CD4-positive, CD25-positive, alpha-beta regulatory T cell (primary cell): ENCODE data around the gene PROSER3. TPM values are rescaled to one million over a fixed set of nuclear protein-coding genes. Genes with fewer than 3 reads are reported as not detected.

ENCODE experiments used
- ATAC-seq, 2 donors: fragments of 150-1000 bp; cut with Tn5 transposase; one replicate each; pipeline ENCODE4 v1.10.0; 2021; ENCODE audit warnings: low read depth in 2 of 2, moderate number of reproducible peaks in 2 of 2, moderate library complexity in 1 of 2
- DNase-seq, 3 donors: peaks; one replicate each; pipeline versions ENCODE4 v3.0.0 to v3.0.0-alpha.2; 2012 to 2022; ENCODE audit warnings: mixed read lengths in 1 of 3
- H3K27ac ChIP-seq: one replicate; pipeline ENCODE4 v1.7.0; 2013; ENCODE audit warnings: mild to moderate bottlenecking, low read length; ENCODE audit not compliant: insufficient read depth, poor library complexity, severe bottlenecking
- H3K27me3 ChIP-seq: one replicate; pipeline ENCODE4 v1.7.0; 2013; ENCODE audit warnings: low read length; ENCODE audit not compliant: control insufficient read depth, insufficient read depth
- H3K36me3 ChIP-seq: one replicate; pipeline ENCODE4 v1.7.0; 2013; ENCODE audit warnings: mild to moderate bottlenecking, low read length, moderate library complexity; ENCODE audit not compliant: control insufficient read depth, insufficient read depth
- H3K4me1 ChIP-seq: 2 replicates; pipeline ENCODE4 v1.7.0; 2013; ENCODE audit warnings: mild to moderate bottlenecking, low read length; ENCODE audit not compliant: insufficient read depth, control insufficient read depth, poor library complexity, severe bottlenecking
- H3K4me3 ChIP-seq: one replicate; pipeline ENCODE4 v1.7.0; 2013; ENCODE audit warnings: low read depth, mild to moderate bottlenecking, low read length, moderate library complexity
- H3K9me3 ChIP-seq, 2 experiments: 1 replicate in 1 of 2; 2 replicates in 1 of 2; pipeline ENCODE4 v1.7.0; 2013; ENCODE audit warnings: low read length in 2 of 2, mild to moderate bottlenecking in 1 of 2, moderate library complexity in 1 of 2; ENCODE audit not compliant: control insufficient read depth in 2 of 2
- H3K27ac Mint-ChIP-seq, 3 donors: one replicate each; pipeline ENCODE4 v1.8.0; 2020 to 2022; ENCODE audit warnings: mild to moderate bottlenecking in 3 of 3, mixed read lengths in 3 of 3, moderate library complexity in 2 of 3
- H3K27me3 Mint-ChIP-seq: one replicate; pipeline ENCODE4 v1.8.0; 2022; ENCODE audit warnings: mild to moderate bottlenecking, mixed read lengths
- H3K36me3 Mint-ChIP-seq: one replicate; pipeline ENCODE4 v1.8.0; 2020; ENCODE audit warnings: mixed read lengths
- H3K4me1 Mint-ChIP-seq, 4 donors: one replicate each; pipeline ENCODE4 v1.8.0; 2020 to 2022; ENCODE audit warnings: mixed read lengths in 4 of 4, mild to moderate bottlenecking in 1 of 4
- H3K4me3 Mint-ChIP-seq, 4 donors: one replicate each; pipeline ENCODE4 v1.8.0; 2020 to 2022; ENCODE audit warnings: mild to moderate bottlenecking in 4 of 4, mixed read lengths in 4 of 4, moderate library complexity in 3 of 4
- H3K9me3 Mint-ChIP-seq, 7 donors: one replicate each; pipeline ENCODE4 v1.8.0; 2020 to 2022; ENCODE audit warnings: mixed read lengths in 7 of 7, mild to moderate bottlenecking in 3 of 7, moderate library complexity in 2 of 7
- polyA plus RNA-seq, 4 donors: library from polyadenylated mRNA; unstranded; fragments of 300-500 nt; fragmentation: Illumina TruSeq; gene quantifications; one replicate each; pipeline ENCODE4 v1.2.3, GENCODE V29; 2021
- total RNA-seq: library from RNA; stranded (reverse); gene quantifications from one replicate; pipeline ENCODE4 v1.2.3, GENCODE V29; 2022

The PROSER3 gene
- total and polyA plus RNA-seq, 5 donors from 2014 or later = 4.3 to 39.5 (median 5.0) TPM

DNA sequence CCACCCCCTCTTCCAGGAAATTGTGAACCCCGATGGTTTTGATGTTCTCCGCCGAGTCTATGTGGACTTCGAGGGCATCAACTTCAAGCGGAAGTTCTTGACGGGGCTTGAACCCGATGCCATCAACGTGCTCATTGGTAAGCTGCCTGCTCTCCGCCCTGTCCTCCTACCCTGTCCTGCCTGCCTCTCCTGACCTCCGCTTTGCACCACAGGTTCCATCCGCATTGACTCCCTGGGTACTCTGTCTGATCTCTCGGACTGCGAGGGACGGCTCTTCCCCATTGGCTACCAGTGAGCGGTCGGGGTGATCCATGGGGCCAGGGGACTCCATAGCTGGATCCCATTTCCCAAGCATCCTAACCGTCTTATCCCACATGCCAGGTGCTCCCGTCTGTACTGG, 27.6 kb upstream of the PROSER3 start:
- no peak for ATAC-seq
- no peak overlapping the region for H3K4me3 ChIP-seq
- H3K36me3 ChIP-seq = peaks cover 84% of the 10 kb centered on the region
- Mint-ChIP-seq H3K27ac (no peak overlapping the region), H3K4me1 (peaks cover 0 to 8% (median 3%) of the 10 kb centered on the region in 4 donors), H3K36me3 (peaks cover 49% of the 10 kb centered on the region), H3K4me3 (no peak overlapping the region), H3K27me3 (no peaks in the 10 kb centered on the region), H3K9me3 (peaks cover 0 to 2% (median 0%) of the 10 kb centered on the region in 7 donors)
- H3K27me3 ChIP-seq = no peaks in the 10 kb centered on the region
- H3K4me1 ChIP-seq = no peaks in the 10 kb centered on the region
- H3K9me3 ChIP-seq = no peaks in the 10 kb centered on the region
- H3K27ac ChIP-seq = no peak overlapping the region
- DNase-seq = no peak

DNA sequence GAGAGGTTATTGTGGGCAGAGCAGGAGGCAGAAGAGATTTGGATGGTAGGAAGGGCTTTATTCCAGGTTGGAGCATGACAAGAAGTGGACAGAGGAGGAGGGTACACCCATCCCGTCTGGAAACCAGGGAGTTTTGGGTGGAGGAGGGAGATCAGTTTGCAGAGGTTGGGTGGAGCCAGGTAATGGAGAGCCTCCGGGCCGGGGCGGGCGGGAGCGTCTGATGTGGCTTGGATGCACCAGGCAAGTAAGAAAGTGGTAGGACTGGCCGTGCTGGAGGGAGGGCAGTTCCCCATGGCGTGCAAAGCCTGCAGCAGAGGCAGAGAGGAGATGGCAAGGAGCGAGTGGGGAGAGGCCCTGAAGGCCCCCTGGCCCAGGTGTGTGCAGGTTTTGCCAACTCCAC, 26.6 kb upstream of the PROSER3 start:
- Histone ChIP-seq H3K36me3 (peaks cover 81% of the 10 kb centered on the region), H3K27me3 (no peaks in the 10 kb centered on the region), H3K27ac (no peak overlapping the region), H3K9me3 (no peaks in the 10 kb centered on the region), H3K4me1 (no peaks in the 10 kb centered on the region), H3K4me3 (no peak overlapping the region)
- peaks cover 0 to 2% (median 0%) of the 10 kb centered on the region in 7 donors for H3K9me3 Mint-ChIP-seq
- H3K4me3 Mint-ChIP-seq = no peak overlapping the region
- no peak for DNase-seq
- no peak for ATAC-seq
- peaks cover 0 to 16% (median 5%) of the 10 kb centered on the region in 4 donors for H3K4me1 Mint-ChIP-seq
- no peaks in the 10 kb centered on the region for H3K27me3 Mint-ChIP-seq
- peak overlapping the region in 1 of 3 donors; percentile 58 for H3K27ac Mint-ChIP-seq
- peaks cover 44% of the 10 kb centered on the region for H3K36me3 Mint-ChIP-seq

DNA sequence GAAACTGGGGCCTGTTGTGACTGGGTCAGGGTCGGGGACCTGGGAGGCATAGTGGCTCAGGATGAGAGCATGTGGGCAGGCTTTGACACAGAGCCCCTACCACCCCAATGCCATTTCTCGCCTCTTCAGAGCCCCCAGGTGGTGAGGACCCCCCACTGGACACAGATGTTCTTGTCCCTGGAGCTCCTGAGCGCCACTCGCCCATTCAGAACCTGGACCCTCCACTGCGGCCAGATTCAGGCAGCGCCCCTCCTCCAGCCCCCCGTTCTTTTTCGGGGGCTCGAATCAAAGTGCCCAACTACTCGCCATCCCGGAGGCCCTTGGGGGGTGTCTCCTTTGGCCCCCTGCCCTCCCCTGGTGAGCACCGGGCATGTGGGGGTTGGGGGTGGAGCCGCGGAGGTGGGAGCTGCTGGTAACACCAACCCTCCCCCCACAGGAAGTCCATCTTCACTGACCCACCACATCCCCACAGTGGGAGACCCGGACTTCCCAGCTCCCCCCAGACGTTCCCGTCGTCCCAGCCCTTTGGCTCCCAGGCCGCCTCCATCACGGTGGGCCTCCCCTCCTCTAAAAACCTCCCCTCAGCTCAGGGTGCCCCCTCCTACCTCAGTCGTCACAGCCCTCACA, 26.1 kb upstream of the PROSER3 start:
- Histone ChIP-seq H3K4me1 (peaks cover 4% of the 10 kb centered on the region), H3K27ac (no peak overlapping the region), H3K36me3 (peaks cover 83% of the 10 kb centered on the region), H3K27me3 (no peaks in the 10 kb centered on the region), H3K9me3 (no peaks in the 10 kb centered on the region), H3K4me3 (no peak overlapping the region)
- Mint-ChIP-seq H3K4me1 (peaks cover 0 to 20% (median 7%) of the 10 kb centered on the region in 4 donors), H3K9me3 (peaks cover 0 to 2% (median 0%) of the 10 kb centered on the region in 7 donors), H3K4me3 (no peak overlapping the region), H3K27ac (no peak overlapping the region), H3K27me3 (no peaks in the 10 kb centered on the region), H3K36me3 (peaks cover 40% of the 10 kb centered on the region)
- DNase-seq (no peak), ATAC-seq (no peak)

DNA sequence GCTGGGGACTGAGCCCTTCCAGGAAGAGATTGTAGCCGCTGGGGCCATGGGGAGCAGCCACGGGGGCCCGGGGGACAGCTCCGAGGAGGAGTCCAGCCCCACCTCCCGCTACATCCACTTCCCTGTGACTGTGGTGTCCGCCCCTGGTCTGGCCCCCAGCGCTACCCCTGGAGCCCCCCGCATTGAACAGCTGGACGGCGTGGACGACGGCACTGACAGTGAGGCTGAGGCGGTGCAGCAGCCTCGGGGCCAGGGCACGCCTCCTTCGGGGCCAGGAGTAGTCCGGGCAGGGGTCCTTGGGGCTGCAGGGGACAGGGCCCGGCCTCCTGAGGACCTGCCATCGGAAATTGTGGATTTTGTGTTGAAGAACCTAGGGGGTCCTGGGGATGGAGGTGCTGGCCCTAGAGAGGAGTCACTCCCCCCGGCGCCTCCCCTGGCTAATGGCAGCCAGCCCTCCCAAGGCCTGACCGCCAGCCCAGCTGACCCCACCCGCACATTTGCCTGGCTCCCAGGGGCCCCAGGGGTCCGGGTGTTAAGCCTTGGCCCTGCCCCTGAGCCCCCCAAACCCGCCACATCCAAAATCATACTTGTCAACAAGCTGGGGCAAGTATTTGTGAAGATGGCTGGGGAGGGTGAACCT, 25.3 kb upstream of the PROSER3 start:
- peaks cover 81% of the 10 kb centered on the region for H3K36me3 ChIP-seq
- H3K4me1 Mint-ChIP-seq = peaks cover 0 to 27% (median 10%) of the 10 kb centered on the region in 4 donors
- no peaks in the 10 kb centered on the region for H3K27me3 Mint-ChIP-seq
- no peak overlapping the region for H3K27ac Mint-ChIP-seq
- ATAC-seq (no peak), DNase-seq (no peak)
- no peaks in the 10 kb centered on the region for H3K9me3 ChIP-seq
- no peaks in the 10 kb centered on the region for H3K27me3 ChIP-seq
- peaks cover 0 to 2% (median 0%) of the 10 kb centered on the region in 7 donors for H3K9me3 Mint-ChIP-seq
- H3K27ac ChIP-seq = no peak overlapping the region
- no peak overlapping the region for H3K4me3 Mint-ChIP-seq
- H3K4me1 ChIP-seq = peaks cover 11% of the 10 kb centered on the region
- H3K36me3 Mint-ChIP-seq = peaks cover 38% of the 10 kb centered on the region
- H3K4me3 ChIP-seq = no peak overlapping the region

DNA sequence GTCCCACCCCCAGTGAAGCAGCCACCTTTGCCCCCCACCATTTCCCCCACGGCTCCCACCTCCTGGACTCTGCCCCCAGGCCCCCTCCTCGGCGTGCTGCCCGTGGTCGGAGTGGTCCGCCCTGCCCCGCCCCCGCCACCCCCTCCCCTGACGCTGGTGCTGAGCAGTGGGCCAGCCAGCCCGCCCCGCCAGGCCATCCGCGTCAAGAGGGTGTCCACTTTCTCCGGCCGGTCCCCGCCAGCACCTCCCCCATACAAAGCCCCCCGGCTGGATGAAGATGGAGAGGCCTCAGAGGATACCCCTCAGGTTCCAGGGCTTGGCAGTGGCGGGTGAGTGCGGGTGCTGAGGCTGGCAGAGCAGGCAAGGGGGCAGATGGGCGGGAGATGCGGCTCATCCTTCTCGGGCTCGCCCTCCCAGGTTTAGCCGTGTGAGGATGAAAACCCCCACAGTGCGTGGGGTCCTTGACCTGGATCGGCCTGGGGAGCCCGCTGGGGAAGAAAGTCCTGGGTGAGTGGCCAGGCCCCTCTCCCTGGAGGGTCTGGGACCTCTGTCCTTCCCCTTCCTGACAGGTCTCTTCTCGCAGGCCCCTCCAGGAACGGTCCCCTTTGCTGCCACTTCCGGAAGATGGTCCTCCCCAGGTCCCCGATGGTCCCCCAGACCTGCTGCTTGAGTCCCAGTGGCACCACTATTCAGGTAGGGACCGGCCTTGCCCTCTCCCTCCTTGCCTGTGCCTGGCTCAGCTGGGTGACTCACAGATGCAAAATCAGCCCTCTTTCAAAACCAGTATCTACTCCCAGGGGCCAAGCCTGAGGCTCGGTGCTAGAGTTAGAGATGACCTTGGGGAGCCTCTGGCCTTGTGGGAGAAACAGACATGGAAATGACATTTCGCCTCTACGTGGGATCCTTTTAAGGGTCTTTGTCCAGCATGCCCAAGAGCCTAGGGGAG, 24.5 kb upstream of the PROSER3 start:
- no peak overlapping the region for H3K4me3 ChIP-seq
- H3K9me3 ChIP-seq = no peaks in the 10 kb centered on the region
- Mint-ChIP-seq H3K36me3 (peaks cover 38% of the 10 kb centered on the region), H3K4me1 (peaks cover 0 to 32% (median 11%) of the 10 kb centered on the region in 4 donors), H3K27ac (peak overlapping the region in 2 of 3 donors; percentile 80 to 91), H3K4me3 (peak overlapping the region in 1 of 4 donors; percentile 67), H3K9me3 (peaks cover 0 to 2% (median 0%) of the 10 kb centered on the region in 7 donors), H3K27me3 (no peaks in the 10 kb centered on the region)
- no peak for DNase-seq
- H3K27ac ChIP-seq = no peak overlapping the region
- H3K36me3 ChIP-seq = peaks cover 80% of the 10 kb centered on the region
- peaks cover 12% of the 10 kb centered on the region for H3K4me1 ChIP-seq
- ATAC-seq = no peak
- H3K27me3 ChIP-seq = no peaks in the 10 kb centered on the region

DNA sequence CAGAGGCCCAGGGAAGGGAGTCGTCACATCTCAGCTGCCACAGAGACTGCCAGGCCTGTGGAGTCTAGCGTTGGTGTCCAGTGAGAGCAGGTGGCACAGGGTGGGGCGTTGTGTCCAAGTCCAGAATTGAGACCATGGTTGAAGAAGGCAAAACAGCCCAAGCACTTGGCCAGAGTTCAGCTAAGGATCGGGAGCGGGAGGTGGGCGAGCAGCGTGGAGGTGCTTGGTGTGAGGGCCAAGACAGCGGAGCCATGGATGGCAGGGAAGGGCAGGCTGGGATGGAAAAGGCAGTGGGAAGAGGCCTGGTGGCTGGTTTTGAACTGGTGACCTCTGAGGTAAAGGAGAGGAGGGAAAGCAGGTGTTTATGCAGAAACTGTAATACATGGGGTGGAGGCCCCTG, 23.7 kb upstream of the PROSER3 start:
- no peak for ATAC-seq
- Histone ChIP-seq H3K9me3 (no peaks in the 10 kb centered on the region), H3K4me3 (no peak overlapping the region), H3K27me3 (no peaks in the 10 kb centered on the region), H3K4me1 (peaks cover 20% of the 10 kb centered on the region), H3K27ac (no peak overlapping the region), H3K36me3 (peaks cover 76% of the 10 kb centered on the region)
- Mint-ChIP-seq H3K9me3 (peaks cover 0 to 2% (median 0%) of the 10 kb centered on the region in 7 donors), H3K27me3 (no peaks in the 10 kb centered on the region), H3K27ac (peak overlapping the region in 2 of 3 donors; percentile 80 to 91), H3K4me3 (peak overlapping the region in 2 of 4 donors; percentile 66 to 67), H3K4me1 (peaks cover 0 to 38% (median 14%) of the 10 kb centered on the region in 4 donors), H3K36me3 (peaks cover 35% of the 10 kb centered on the region)
- no peak for DNase-seq

DNA sequence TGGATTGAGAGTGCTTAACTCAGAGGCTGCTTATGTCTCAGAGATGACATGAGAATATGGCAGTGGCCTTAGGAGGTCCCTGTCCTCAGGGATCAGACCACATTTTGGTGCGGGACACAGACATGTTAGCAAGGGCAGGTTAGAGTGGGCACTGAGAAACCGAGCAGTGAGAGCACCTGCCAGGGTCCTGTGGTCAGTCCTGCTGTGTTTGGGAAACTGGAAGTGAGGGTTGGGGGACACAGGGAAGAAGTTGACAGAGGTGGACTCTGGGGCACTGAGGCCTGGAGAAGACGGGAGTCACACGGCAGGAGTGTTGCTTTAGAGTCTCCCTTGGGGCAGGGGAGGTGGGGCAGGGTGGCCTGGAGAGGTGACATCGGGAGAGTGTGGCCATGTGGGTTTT, 23.1 kb upstream of the PROSER3 start:
- peaks cover 26% of the 10 kb centered on the region for H3K4me1 ChIP-seq
- Mint-ChIP-seq H3K4me1 (peaks cover 0 to 44% (median 17%) of the 10 kb centered on the region in 4 donors), H3K4me3 (peak overlapping the region in 1 of 4 donors; percentile 5), H3K36me3 (peaks cover 31% of the 10 kb centered on the region), H3K9me3 (peaks cover 0 to 2% (median 0%) of the 10 kb centered on the region in 7 donors), H3K27me3 (no peaks in the 10 kb centered on the region), H3K27ac (peak overlapping the region in 1 of 3 donors; percentile 80)
- H3K9me3 ChIP-seq = no peaks in the 10 kb centered on the region
- H3K27ac ChIP-seq = no peak overlapping the region
- ATAC-seq (no peak), DNase-seq (no peak)
- no peaks in the 10 kb centered on the region for H3K27me3 ChIP-seq
- H3K4me3 ChIP-seq = no peak overlapping the region
- H3K36me3 ChIP-seq = peaks cover 70% of the 10 kb centered on the region
